GM12864 (cell line): ENCODE results near the gene PDE5A.

Experiments
- DNase-seq: peaks from one replicate; pipeline ENCODE4 v3.0.0-alpha.2; 2011; ENCODE audit warnings: low read depth
- H3K4me3 ChIP-seq: 2 replicates; pipeline ENCODE4 v1.5.1; 2011; ENCODE audit warnings: mild to moderate bottlenecking, low read depth, low read length, control low read depth
- TF ChIP-seq, protein P1 (sequence below): IDR thresholded peaks from 2 replicates; pipeline ENCODE4 v1.5.1; 2011; ENCODE audit warnings: low read depth, mild to moderate bottlenecking, moderate library complexity, low read length, control low read depth, inconsistent platforms; ENCODE audit errors: missing control alignments

The PDE5A gene

DNA sequence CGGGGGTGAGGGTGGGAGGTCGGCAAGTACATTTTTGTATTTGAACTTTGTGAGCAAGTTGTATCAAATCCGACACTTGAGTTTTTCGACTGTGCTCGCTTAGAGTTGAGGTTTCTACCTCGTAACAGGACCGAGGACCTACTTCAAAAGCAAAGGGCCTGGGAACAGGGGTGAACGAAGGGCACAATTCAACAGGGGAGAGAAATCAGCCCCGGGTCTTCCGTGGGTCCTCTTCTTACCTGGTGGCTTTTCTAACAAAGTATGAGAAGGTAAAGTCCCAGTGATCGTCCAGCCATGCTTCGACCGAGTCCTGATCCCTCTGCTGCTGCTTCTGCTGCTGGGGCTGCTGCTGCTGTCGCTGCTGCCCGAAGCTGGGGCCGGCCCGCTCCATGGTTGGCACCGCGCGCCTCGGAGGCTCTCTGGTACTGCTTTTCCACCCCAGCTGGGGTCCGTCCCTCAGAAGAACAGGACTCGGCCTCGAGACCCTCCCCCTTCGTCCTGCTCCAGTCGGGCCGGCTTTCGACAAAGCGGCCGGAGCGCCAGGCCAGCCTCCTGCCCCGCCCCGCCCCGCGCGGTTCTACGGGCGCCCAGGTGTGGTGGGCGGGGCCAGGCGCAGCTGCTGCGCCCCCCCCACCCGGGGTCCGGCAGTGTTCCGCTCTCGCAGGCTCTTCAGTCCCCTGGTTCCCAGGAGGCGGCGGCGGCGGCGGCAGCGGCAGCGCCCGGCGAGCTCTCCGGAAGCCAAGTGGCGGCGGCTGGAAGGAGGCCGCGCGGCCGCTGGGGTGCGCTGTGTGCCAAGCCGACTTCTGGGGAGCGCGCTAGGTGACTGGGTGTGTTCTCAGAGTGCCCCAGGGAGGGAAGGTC lies at the start of gene PDE5A:
Gene PDE5A, minus strand, starts transcription at position 524 of the 861 bp plus-strand sequence. Its CDS starts 133 bp downstream, at position 391.
- TF ChIP-seq, protein P1, sequence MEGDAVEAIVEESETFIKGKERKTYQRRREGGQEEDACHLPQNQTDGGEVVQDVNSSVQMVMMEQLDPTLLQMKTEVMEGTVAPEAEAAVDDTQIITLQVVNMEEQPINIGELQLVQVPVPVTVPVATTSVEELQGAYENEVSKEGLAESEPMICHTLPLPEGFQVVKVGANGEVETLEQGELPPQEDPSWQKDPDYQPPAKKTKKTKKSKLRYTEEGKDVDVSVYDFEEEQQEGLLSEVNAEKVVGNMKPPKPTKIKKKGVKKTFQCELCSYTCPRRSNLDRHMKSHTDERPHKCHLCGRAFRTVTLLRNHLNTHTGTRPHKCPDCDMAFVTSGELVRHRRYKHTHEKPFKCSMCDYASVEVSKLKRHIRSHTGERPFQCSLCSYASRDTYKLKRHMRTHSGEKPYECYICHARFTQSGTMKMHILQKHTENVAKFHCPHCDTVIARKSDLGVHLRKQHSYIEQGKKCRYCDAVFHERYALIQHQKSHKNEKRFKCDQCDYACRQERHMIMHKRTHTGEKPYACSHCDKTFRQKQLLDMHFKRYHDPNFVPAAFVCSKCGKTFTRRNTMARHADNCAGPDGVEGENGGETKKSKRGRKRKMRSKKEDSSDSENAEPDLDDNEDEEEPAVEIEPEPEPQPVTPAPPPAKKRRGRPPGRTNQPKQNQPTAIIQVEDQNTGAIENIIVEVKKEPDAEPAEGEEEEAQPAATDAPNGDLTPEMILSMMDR: peak; percentile 75
- DNase-seq: no peak

DNA sequence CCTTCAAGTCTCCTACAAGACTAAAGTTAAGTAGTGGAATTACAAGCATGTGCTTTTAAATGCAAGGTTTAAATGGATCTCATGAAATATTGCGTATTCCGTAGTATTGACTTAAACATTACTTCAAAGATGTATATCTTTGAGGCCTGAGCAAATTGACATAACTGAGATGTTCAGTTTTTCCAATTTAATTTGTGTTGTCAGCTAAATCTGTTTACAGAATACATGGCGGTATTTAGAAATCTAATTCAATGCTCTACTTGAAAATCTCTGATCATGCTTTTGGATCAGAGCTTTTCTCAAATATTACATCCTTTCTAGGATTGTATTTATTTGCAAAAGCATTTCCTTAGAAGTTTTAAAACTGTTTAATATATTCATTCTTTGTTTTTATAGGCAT lies 47.5 kb upstream of the PDE5A start:
- H3K4me3 ChIP-seq: no peak overlapping the region
- TF ChIP-seq, protein P1: no peak
- no peak for DNase-seq

More for the DNA sequence above, at the start of gene PDE5A:
- peak within 1 kb of the TSS; percentile 59 for H3K4me3 ChIP-seq

DNA sequence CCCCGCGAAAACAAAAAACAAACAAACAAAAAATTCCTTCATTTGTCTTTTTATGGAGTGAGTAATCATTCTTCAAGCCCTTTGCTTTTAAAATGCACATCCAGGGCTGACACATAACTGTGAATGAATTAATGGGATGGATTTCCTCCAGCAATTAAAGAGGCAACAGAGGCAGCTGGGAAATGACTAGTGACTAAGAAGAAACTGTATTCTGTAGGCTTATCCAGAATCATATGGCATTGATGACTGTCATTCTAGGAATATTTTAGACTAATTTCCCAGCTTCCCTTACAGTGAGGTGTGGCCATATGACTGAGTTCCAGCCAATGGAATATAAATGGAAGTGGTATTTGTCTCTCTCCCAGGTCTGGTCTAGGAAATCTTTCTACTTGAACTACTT lies 46.8 kb upstream of the PDE5A start:
- TF ChIP-seq, protein P1: no peak
- DNase-seq: no peak
- no peak overlapping the region for H3K4me3 ChIP-seq

DNA sequence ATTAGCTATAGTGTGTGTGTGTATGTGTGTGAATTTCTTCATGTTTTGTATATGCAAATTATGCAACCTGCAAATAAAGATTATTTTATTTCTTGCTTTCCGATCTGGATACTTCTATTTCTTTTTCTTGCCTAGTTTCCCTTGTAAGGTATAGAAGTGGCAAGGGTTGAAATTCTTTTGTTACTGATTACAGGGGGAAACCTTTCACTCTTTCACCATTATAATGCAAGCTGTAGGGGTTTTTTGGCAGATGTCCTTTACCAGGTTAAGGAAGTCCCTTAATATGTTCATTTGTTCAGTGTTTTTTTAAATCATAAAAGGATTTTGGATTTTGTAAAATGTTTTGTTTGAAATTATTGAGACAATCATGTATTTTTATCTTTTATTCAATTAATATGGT lies 44.3 kb upstream of the PDE5A start:
- H3K4me3 ChIP-seq: no peak overlapping the region
- TF ChIP-seq, protein P1: no peak
- DNase-seq: no peak

DNA sequence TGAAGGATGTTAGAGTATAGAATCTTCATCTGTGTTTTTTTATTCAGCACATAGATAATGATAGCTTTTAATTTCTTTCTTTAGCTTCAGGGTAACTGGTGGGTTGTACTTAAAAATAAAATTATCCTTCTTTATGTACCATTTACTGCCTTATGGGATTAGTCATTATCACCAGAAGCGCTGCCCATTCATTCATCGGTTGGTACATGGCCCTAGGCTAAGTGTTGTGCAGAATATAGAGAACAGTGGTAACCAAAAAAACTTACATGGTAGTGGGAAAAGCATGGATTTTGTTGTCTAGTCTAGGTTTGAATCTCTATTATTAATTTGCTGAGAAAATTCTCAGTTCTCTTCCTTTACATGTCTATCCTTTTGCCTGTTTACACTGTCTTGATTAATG lies 43.5 kb upstream of the PDE5A start:
- no peak overlapping the region for H3K4me3 ChIP-seq
- TF ChIP-seq, protein P1: no peak
- DNase-seq: no peak

DNA sequence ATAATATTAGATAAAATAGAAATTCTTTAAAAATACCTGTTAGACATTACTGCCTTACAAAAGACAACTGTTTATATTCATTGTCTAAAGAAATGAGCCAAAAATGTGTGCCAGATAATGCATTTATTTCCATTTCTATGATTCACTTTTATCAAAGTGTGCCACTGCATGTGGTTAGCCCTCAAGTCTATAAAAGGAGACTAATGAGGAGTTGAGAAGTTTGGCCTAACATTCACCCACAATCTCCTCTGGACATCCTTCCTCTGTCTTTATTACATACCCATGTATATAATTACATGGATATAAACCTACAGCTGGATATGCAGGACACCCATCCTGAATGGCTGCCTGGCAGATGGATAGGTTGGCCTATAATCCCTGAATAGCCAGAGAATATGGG lies 42.6 kb upstream of the PDE5A start:
- H3K4me3 ChIP-seq: no peak overlapping the region
- TF ChIP-seq, protein P1: no peak
- no peak for DNase-seq

DNA sequence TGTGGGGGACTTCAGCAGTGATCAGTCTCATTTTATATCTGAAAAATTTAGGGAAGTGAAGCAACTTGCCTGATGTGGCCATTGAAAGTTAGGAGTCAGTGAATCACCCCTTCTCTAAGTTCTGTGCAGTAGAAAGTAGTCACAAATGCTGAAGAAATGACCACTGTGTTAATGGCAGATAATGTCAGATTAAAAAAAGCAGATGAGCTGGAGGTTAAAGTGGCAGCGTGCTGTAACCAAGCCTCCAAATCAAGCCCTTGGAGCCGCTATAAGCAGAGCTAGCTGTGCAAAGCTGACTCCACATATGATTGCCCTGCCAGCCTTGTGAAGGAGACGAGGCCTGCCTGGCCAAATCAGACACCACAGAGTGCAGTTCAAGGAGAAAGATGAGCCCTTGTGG lies 39.2 kb upstream of the PDE5A start:
- DNase-seq: no peak
- TF ChIP-seq, protein P1: no peak
- no peak overlapping the region for H3K4me3 ChIP-seq
